Stimulated activated naive B cell treated with anti-CD40 and anti-IgM and Interleukin-4, amounts not matched to agents 10 μg/mL and 1 μg/mL and 100 μg/mL, for 72 hours (primary cell): ENCODE data around the gene RFPL3.

Experiments
- ATAC-seq, 2 donors: fragments of 150-1000 bp; cut with Tn5 transposase; replicated peaks; 2 replicates each; pipeline ENCODE4 v1.10.0; 2021; ENCODE audit warnings: moderate library complexity in 1 of 2
- DNase-seq: peaks from one replicate; pipeline ENCODE4 v3.0.0; 2021
- H3K27ac Mint-ChIP-seq: one replicate; pipeline ENCODE4 v1.8.0; 2022; ENCODE audit warnings: mild to moderate bottlenecking, mixed read lengths
- H3K27me3 Mint-ChIP-seq, 2 donors: one replicate each; pipeline ENCODE4 v1.8.0; 2022; ENCODE audit warnings: mixed read lengths in 2 of 2
- H3K36me3 Mint-ChIP-seq, 2 donors: one replicate each; pipeline ENCODE4 v1.8.0; 2022; ENCODE audit warnings: mixed read lengths in 2 of 2, mild to moderate bottlenecking in 1 of 2
- H3K4me1 Mint-ChIP-seq, 2 donors: one replicate each; pipeline ENCODE4 v1.8.0; 2022; ENCODE audit warnings: mixed read lengths in 2 of 2, mild to moderate bottlenecking in 1 of 2
- H3K4me3 Mint-ChIP-seq, 2 donors: one replicate each; pipeline ENCODE4 v1.8.0; 2022; ENCODE audit warnings: mild to moderate bottlenecking in 2 of 2, mixed read lengths in 2 of 2, moderate library complexity in 1 of 2
- H3K9me3 Mint-ChIP-seq, 2 donors: one replicate each; pipeline ENCODE4 v1.8.0; 2022; ENCODE audit warnings: mixed read lengths in 2 of 2, mild to moderate bottlenecking in 1 of 2

The RFPL3 gene

DNA sequence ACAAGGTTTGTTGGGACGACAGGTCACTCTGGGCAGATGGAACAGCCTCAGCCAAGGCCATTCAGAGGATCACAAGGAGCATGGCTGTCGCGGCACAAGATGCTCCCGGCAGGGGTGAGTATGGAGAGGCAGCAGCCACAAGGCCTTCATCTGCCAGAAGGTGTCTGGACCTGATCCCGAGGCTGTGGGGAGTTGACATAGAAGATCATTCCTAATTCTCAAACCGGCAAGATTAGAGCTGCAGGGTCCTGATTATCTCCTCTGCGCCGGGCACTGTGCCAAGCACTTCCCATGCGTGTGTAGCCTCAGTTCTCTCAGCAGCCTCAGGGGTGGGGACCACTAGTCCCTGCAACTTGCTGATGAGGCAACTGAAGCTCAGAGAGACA is 32.3 kb upstream of the RFPL3 start:
- Mint-ChIP-seq H3K27me3 (peaks cover 7 to 14% of the 10 kb centered on the region in 2 donors), H3K4me1 (no peaks in the 10 kb centered on the region), H3K4me3 (no peak overlapping the region), H3K9me3 (peaks cover 0 to 2% of the 10 kb centered on the region in 2 donors), H3K27ac (no peak overlapping the region), H3K36me3 (no peaks in the 10 kb centered on the region)
- no peak for ATAC-seq
- no peak for DNase-seq

DNA sequence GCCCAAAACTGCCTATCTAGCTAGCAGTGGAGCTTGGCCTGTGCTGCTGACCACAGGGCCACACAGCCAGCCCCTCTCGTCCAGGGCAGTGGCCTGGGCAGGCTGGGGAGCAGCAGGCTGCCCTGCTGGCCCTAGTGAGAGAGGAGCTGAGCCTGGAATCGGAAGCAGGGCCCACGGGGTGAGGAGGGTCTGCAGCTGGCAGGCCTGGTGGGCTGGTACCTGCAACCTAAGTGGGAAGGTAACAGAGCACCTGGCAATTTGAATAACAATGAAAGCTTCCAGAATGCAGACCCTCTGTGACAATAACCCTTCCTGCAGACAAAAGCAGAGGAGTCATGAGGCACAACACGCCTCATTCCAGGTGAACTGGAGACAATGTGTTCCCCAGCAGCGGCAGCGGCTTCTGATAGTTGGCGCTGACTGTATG is 31.8 kb upstream of the RFPL3 start:
- ATAC-seq, result no peak
- H3K4me3 Mint-ChIP-seq, result no peak overlapping the region
- no peaks in the 10 kb centered on the region for H3K36me3 Mint-ChIP-seq
- peaks cover 0 to 2% of the 10 kb centered on the region in 2 donors for H3K9me3 Mint-ChIP-seq
- peaks cover 8 to 18% of the 10 kb centered on the region in 2 donors for H3K27me3 Mint-ChIP-seq
- no peak for DNase-seq
- H3K27ac Mint-ChIP-seq, result no peak overlapping the region
- no peaks in the 10 kb centered on the region for H3K4me1 Mint-ChIP-seq

GRCh38 chr22:32326647-32327046 is 31.0 kb upstream of the RFPL3 start:
- H3K4me3 Mint-ChIP-seq, result no peak overlapping the region
- no peak overlapping the region for H3K27ac Mint-ChIP-seq
- H3K4me1 Mint-ChIP-seq, result no peaks in the 10 kb centered on the region
- DNase-seq (no peak), ATAC-seq (no peak)
- no peaks in the 10 kb centered on the region for H3K36me3 Mint-ChIP-seq
- H3K27me3 Mint-ChIP-seq, result peaks cover 11 to 20% of the 10 kb centered on the region in 2 donors
- peaks cover 0 to under 1% of the 10 kb centered on the region in 2 donors for H3K9me3 Mint-ChIP-seq

DNA sequence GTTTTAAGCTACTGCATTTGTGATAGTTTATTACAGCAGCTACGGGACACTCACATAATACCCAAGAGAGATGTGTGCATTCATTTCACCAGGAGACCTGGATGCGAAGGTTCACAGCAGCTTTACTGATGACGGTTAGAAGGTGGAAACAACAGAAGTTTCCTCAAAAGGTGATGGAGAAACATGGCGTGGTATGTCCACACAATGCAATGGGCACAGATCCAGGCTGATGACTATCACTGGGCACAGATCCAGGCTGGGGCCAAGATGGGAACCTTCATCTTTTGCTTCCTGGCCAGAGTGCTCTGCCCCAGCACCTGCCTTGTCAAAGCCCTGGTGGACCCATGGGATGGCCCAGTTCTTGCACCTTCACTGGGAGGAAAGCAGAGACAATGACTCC is 30.6 kb upstream of the RFPL3 start:
- Mint-ChIP-seq H3K27me3 (peaks cover 13 to 17% of the 10 kb centered on the region in 2 donors), H3K4me1 (no peaks in the 10 kb centered on the region), H3K27ac (no peak overlapping the region), H3K9me3 (no peaks in the 10 kb centered on the region), H3K36me3 (no peaks in the 10 kb centered on the region), H3K4me3 (no peak overlapping the region)
- ATAC-seq (no peak), DNase-seq (no peak)

GRCh38 chr22:32327596-32328171 is 30.0 kb upstream of the RFPL3 start:
- H3K27me3 Mint-ChIP-seq, result peaks cover 18 to 21% of the 10 kb centered on the region in 2 donors
- ATAC-seq, result no peak
- DNase-seq, result no peak
- H3K9me3 Mint-ChIP-seq, result no peaks in the 10 kb centered on the region
- H3K27ac Mint-ChIP-seq, result no peak overlapping the region
- H3K36me3 Mint-ChIP-seq, result no peaks in the 10 kb centered on the region
- no peak overlapping the region for H3K4me3 Mint-ChIP-seq
- H3K4me1 Mint-ChIP-seq, result no peaks in the 10 kb centered on the region

GRCh38 chr22:32328306-32329201 is 29.1 kb upstream of the RFPL3 start:
- Mint-ChIP-seq H3K27me3 (peaks cover 20 to 23% of the 10 kb centered on the region in 2 donors), H3K36me3 (no peaks in the 10 kb centered on the region), H3K4me1 (no peaks in the 10 kb centered on the region), H3K9me3 (no peaks in the 10 kb centered on the region), H3K27ac (no peak overlapping the region), H3K4me3 (no peak overlapping the region)
- ATAC-seq (no peak), DNase-seq (no peak)

GRCh38 chr22:32329202-32329645 is 28.4 kb upstream of the RFPL3 start:
- H3K9me3 Mint-ChIP-seq, result no peaks in the 10 kb centered on the region

DNA sequence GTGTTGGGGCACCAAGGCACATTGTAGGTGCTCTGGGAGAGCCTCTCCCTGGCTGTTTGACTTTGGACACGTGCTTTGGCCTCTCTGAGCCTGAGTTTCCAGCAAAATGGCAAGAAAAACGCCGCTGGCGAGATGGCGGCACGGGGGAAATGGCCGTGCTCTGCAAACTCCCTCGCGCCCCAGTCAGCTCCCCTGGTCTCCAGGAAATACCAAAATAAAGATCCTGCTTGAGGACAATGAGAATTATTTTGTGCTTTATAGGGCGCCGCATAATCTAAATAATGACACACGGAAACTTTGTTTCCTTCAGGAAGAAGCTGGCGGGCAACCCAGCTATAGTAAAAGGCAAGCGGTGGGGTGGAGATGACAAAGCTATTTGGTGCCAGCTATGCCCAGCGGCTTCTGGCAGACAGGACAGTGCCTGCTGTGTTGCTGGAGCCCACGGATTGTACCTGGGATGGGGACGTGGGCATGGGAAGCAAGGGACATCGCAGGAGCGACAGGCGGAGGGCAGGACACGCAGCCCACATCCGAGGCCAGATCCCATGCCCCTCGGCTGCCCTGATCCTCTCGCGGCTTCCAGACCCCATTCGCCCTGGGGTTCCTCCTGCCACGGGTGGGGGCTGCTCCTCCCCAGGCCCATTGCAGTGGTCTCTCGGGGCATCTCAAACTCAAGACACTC is 26.3 kb upstream of the RFPL3 start:
- Mint-ChIP-seq H3K4me3 (no peak overlapping the region), H3K4me1 (no peaks in the 10 kb centered on the region), H3K9me3 (no peaks in the 10 kb centered on the region), H3K36me3 (no peaks in the 10 kb centered on the region), H3K27me3 (peaks cover 33 to 35% of the 10 kb centered on the region in 2 donors), H3K27ac (no peak overlapping the region)
- DNase-seq, result no peak
- ATAC-seq, result no peak

More at GRCh38 chr22:32329202-32329645, 28.4 kb upstream of the RFPL3 start:
- Mint-ChIP-seq H3K36me3 (no peaks in the 10 kb centered on the region), H3K4me1 (no peaks in the 10 kb centered on the region), H3K27ac (no peak overlapping the region), H3K27me3 (peaks cover 27 to 29% of the 10 kb centered on the region in 2 donors), H3K4me3 (no peak overlapping the region)
- DNase-seq, result no peak
- no peak for ATAC-seq

GRCh38 chr22:32331918-32332725 is 25.5 kb upstream of the RFPL3 start:
- H3K9me3 Mint-ChIP-seq, result no peaks in the 10 kb centered on the region
- no peak overlapping the region for H3K4me3 Mint-ChIP-seq
- peaks cover 33 to 35% of the 10 kb centered on the region in 2 donors for H3K27me3 Mint-ChIP-seq
- no peaks in the 10 kb centered on the region for H3K36me3 Mint-ChIP-seq
- no peaks in the 10 kb centered on the region for H3K4me1 Mint-ChIP-seq
- ATAC-seq, result no peak
- no peak for DNase-seq
- H3K27ac Mint-ChIP-seq, result no peak overlapping the region

DNA sequence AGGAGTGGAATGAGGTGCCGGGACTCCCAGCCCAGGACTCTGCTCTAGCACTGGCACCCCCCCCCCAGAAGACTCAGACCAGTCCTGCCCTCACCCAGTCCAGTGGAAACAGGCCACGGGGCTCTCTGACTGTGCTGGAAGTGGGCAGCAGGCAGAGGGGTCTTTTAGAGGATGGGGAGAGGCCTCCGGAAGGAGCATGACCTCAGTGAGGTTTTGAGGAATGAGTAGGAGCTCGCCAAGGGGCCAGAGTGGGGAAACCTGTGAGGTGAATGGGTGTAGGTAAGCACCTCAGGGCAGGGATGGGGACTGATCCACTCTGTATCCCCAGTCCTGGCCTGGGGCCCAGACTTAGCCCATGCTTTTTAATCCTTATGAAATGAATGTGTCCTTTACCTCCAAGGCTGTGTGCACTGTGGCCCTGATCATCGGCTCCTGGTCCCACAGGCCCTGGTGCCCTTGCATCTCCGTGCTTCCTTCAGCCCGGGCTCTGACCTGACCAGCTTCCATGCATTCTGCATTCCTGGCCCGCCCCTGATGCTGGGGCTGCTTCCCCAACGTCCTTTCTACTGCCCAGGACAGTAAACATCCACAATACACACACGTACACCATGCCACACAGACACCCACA is 24.4 kb upstream of the RFPL3 start:
- H3K27me3 Mint-ChIP-seq, result peaks cover 33 to 35% of the 10 kb centered on the region in 2 donors
- no peaks in the 10 kb centered on the region for H3K9me3 Mint-ChIP-seq
- no peaks in the 10 kb centered on the region for H3K36me3 Mint-ChIP-seq
- no peak for DNase-seq
- no peak overlapping the region for H3K27ac Mint-ChIP-seq
- H3K4me1 Mint-ChIP-seq, result no peaks in the 10 kb centered on the region
- no peak for ATAC-seq
- no peak overlapping the region for H3K4me3 Mint-ChIP-seq

DNA sequence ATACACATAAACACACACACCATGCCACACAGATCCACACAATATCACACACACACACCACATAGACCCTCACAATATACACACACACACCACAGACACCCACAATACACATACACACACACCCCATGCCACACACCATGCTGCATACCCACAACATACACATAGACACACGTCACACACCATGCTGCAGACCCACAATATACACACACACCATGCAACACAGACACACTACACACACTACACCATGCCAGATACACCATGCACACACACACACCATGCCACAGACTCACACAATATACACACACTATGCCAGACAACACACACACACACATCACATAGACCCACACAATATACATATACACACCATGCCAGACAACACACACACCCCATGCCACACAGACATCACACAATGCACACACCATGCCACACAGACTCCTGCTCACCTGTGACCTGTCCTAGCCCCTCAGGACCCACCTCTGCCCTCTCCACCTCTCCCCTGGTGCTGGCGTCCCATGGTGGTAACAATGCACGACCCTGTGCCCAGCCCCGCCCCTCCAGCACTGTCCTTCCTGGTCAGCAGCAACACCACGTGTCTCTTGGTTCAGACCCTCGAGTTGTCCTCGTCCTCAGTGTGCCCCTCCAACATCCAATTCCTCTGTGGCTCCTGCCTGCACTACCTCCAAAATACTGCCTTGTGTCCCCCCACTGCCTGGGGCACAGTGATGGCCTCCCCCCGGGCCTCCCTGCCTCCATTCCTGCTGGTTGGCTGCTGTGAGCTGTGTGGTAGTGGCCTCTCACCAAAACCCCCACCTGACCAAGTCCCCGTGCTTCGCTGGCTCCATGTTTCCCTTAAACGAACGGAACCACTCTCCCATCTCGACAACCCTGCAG is 23.7 kb upstream of the RFPL3 start:
- no peak overlapping the region for H3K4me3 Mint-ChIP-seq
- no peaks in the 10 kb centered on the region for H3K36me3 Mint-ChIP-seq
- peaks cover 33 to 35% of the 10 kb centered on the region in 2 donors for H3K27me3 Mint-ChIP-seq
- no peak for DNase-seq
- H3K27ac Mint-ChIP-seq, result no peak overlapping the region
- H3K9me3 Mint-ChIP-seq, result no peaks in the 10 kb centered on the region
- H3K4me1 Mint-ChIP-seq, result no peaks in the 10 kb centered on the region
- ATAC-seq, result no peak

DNA sequence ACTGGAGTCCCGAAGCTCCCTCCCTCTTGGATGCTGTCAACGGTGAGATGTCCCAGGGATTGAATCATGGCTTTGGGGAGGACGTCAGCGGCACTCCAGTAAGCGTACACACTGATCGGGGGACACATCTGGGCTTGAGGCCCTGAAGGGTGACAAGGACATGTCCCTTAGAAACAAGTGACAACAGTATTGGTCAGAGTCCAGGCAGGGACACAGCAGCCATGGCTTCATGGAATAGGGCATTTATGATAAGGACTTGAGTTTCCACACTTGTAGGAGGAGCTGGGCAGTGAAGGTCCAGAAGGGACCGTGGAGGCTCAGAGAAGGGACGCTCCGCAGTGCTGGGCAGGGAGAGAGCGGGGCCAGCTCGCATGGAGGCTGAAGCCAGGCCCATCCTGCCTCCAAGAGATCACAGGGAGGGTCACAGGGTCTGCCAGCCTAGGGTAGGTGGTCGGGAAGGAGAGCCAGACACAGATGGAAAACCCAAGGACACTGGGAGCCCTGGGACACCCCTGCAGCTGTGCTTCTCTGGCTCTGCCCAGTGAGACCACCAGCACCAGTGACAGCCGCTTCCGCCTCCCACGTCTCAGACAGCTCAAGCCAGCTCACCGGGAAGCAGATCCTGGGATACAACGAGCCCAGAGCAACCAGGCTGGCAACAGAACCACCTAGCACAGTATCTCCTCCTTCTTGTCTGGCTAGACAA is 22.9 kb upstream of the RFPL3 start:
- H3K4me1 Mint-ChIP-seq, result no peaks in the 10 kb centered on the region
- peaks cover 30 to 33% of the 10 kb centered on the region in 2 donors for H3K27me3 Mint-ChIP-seq
- no peaks in the 10 kb centered on the region for H3K36me3 Mint-ChIP-seq
- H3K9me3 Mint-ChIP-seq, result no peaks in the 10 kb centered on the region
- H3K4me3 Mint-ChIP-seq, result no peak overlapping the region
- no peak for ATAC-seq
- DNase-seq, result no peak
- H3K27ac Mint-ChIP-seq, result no peak overlapping the region
